Neural cell (in vitro differentiated cells): ENCODE results near the gene HEXIM1.

Experiments used
- POLR2AphosphoS5 ChIP-seq: IDR thresholded peaks from 2 replicates; pipeline ENCODE4 v1.6.1; 2012
- RAD21 ChIP-seq: fragments of 450-650 bp; conservative IDR thresholded peaks from 2 replicates; pipeline ENCODE4 v1.6.1; 2014; ENCODE audit warnings: antibody characterized with exemption, mild to moderate bottlenecking, moderate library complexity
- TAF1 ChIP-seq: IDR thresholded peaks from 2 replicates; pipeline ENCODE4 v1.6.1; 2012; ENCODE audit warnings: low read depth
- TF ChIP-seq, protein P1 (sequence below): fragments of 450-650 bp; IDR thresholded peaks from 2 replicates; pipeline ENCODE4 v1.5.1; 2014; ENCODE audit warnings: antibody characterized with exemption, mild to moderate bottlenecking, moderate library complexity; ENCODE audit not compliant: poor library complexity, severe bottlenecking

GRCh38 chr17:45135978-45136791, 12.1 kb upstream of the HEXIM1 start:
- TF ChIP-seq, protein P1, sequence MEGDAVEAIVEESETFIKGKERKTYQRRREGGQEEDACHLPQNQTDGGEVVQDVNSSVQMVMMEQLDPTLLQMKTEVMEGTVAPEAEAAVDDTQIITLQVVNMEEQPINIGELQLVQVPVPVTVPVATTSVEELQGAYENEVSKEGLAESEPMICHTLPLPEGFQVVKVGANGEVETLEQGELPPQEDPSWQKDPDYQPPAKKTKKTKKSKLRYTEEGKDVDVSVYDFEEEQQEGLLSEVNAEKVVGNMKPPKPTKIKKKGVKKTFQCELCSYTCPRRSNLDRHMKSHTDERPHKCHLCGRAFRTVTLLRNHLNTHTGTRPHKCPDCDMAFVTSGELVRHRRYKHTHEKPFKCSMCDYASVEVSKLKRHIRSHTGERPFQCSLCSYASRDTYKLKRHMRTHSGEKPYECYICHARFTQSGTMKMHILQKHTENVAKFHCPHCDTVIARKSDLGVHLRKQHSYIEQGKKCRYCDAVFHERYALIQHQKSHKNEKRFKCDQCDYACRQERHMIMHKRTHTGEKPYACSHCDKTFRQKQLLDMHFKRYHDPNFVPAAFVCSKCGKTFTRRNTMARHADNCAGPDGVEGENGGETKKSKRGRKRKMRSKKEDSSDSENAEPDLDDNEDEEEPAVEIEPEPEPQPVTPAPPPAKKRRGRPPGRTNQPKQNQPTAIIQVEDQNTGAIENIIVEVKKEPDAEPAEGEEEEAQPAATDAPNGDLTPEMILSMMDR, result no peak
- no peak for TF ChIP-seq POLR2AphosphoS5
- no peak for TF ChIP-seq TAF1
- TF ChIP-seq RAD21, result no peak
